PC-9 (cell line): ENCODE data around the gene CKAP5.

Experiments used
- CTCF ChIP-seq: fragments of 200-600 bp; sonication (generic); conservative IDR thresholded peaks from 2 replicates; pipeline ENCODE4 v1.6.1; 2017; ENCODE audit warnings: mixed run types, antibody characterized with exemption, mild to moderate bottlenecking, moderate library complexity
- EZH2 ChIP-seq: fragments of 200-600 bp; sonication (generic); IDR thresholded peaks from 2 replicates; pipeline ENCODE4 v1.8.0; 2017; ENCODE audit warnings: antibody characterized with exemption, low read depth

- no peak for TF ChIP-seq CTCF
- no peak for TF ChIP-seq EZH2
These were observed 98.9 kb downstream of the CKAP5 start for GRCh38 chr11:46747150-46747549.
